DOHH2 (cell line): ENCODE data around the gene LAMTOR3.

ENCODE experiments used
- H3F3A ChIP-seq: fragments of 200-600 bp; sonication (generic), shearing (Covaris generic); 2 replicates; pipeline ENCODE4 v1.6.0; 2016; ENCODE audit warnings: antibody characterized with exemption, mild to moderate bottlenecking; ENCODE audit not compliant: control insufficient read depth, insufficient read depth
- H3K27ac ChIP-seq: fragments of 200-600 bp; sonication (generic); 2 replicates; pipeline ENCODE4 v1.5.1; 2014; ENCODE audit warnings: low read depth, mild to moderate bottlenecking, low read length, moderate library complexity
- H3K27me3 ChIP-seq: fragments of 200-600 bp; sonication (generic); 2 replicates; pipeline ENCODE4 v1.6.1; 2014; ENCODE audit warnings: mild to moderate bottlenecking, low read length, mixed read lengths; ENCODE audit not compliant: control insufficient read depth
- H3K36me3 ChIP-seq: fragments of 200-600 bp; sonication (generic); 2 replicates; pipeline ENCODE4 v1.6.1; 2014; ENCODE audit warnings: mild to moderate bottlenecking, low read length, moderate library complexity, mixed read lengths; ENCODE audit not compliant: control insufficient read depth
- H3K4me1 ChIP-seq: fragments of 200-600 bp; sonication (generic); 2 replicates; pipeline ENCODE4 v1.6.1; 2014; ENCODE audit warnings: mild to moderate bottlenecking, low read length, mixed read lengths; ENCODE audit not compliant: control insufficient read depth
- H3K4me2 ChIP-seq: fragments of 200-600 bp; sonication (generic); 2 replicates; pipeline ENCODE4 v1.6.0; 2014; ENCODE audit warnings: mild to moderate bottlenecking, low read length, moderate library complexity
- H3K4me3 ChIP-seq: fragments of 200-600 bp; sonication (generic); 2 replicates; pipeline ENCODE4 v1.5.1; 2014; ENCODE audit warnings: mild to moderate bottlenecking, low read length, mixed read lengths
- H3K79me2 ChIP-seq: fragments of 200-600 bp; sonication (generic); 2 replicates; pipeline ENCODE4 v1.6.1; 2014; ENCODE audit warnings: mild to moderate bottlenecking, low read length, mixed read lengths; ENCODE audit not compliant: control insufficient read depth
- H3K9me2 ChIP-seq: fragments of 200-600 bp; sonication (generic); replicated peaks from 2 replicates; pipeline ENCODE4 v1.6.1; 2014; ENCODE audit warnings: mild to moderate bottlenecking, low read length, mixed read lengths; ENCODE audit not compliant: control insufficient read depth
- H3K9me3 ChIP-seq: fragments of 200-600 bp; sonication (generic); 2 replicates; pipeline ENCODE4 v1.6.1; 2014; ENCODE audit warnings: antibody characterized with exemption, low read length, mixed read lengths; ENCODE audit not compliant: control insufficient read depth, insufficient read depth
- H4K20me1 ChIP-seq: fragments of 200-600 bp; sonication (generic); 2 replicates; pipeline ENCODE4 v1.6.0; 2014; ENCODE audit warnings: low read depth, mild to moderate bottlenecking, antibody characterized with exemption, low read length, moderate library complexity; ENCODE audit not compliant: control insufficient read depth, insufficient read depth
- EZH2phosphoT487 ChIP-seq: fragments of 200-600 bp; sonication (generic); IDR thresholded peaks from 2 replicates; pipeline ENCODE4 v1.6.1; 2017; ENCODE audit warnings: borderline replicate concordance, mild to moderate bottlenecking, antibody characterized with exemption, low read length, moderate library complexity, mixed read lengths
- TF ChIP-seq, protein P1 (sequence below): fragments of 200-600 bp; sonication (generic); IDR thresholded peaks from one replicate; pipeline ENCODE4 v1.5.1; 2014; ENCODE audit warnings: antibody characterized with exemption, mild to moderate bottlenecking, low read depth, low read length; ENCODE audit not compliant: poor library complexity, severe bottlenecking

The LAMTOR3 gene

DNA sequence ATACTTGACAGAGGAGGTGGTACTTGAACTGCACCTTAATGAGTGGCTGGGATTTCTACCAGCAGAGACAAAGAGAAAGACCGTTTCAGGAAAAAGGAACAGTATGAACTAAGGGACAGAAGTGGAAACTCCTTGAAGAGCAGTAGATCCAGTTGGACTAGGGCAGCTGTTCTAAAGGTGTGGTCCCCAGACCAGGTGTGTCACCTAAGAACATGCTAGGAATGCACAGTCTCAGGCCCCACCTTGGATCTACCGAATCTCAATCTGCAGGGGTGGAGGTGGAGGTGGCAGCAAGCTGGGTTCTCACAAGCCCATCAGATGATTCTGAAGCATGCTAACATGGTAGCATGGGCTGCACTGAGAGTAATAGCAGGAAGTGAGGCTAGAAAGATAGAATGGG lies 55.3 kb downstream of the LAMTOR3 start:
- H3K36me3 ChIP-seq: peaks cover 84% of the 10 kb centered on the region
- H3F3A ChIP-seq: peaks cover 4% of the 10 kb centered on the region; the same call in 1 of the 2 replicates
- no peak overlapping the region for H3K27ac ChIP-seq
- H3K4me3 ChIP-seq: no peak overlapping the region
- peaks cover 8% of the 10 kb centered on the region; the same call in 1 of the 2 replicates for H4K20me1 ChIP-seq
- H3K4me2 ChIP-seq: no peak overlapping the region
- H3K79me2 ChIP-seq: peaks cover 18% of the 10 kb centered on the region
- peaks cover 12% of the 10 kb centered on the region for H3K4me1 ChIP-seq
- no peak for TF ChIP-seq EZH2phosphoT487
- TF ChIP-seq, protein P1, sequence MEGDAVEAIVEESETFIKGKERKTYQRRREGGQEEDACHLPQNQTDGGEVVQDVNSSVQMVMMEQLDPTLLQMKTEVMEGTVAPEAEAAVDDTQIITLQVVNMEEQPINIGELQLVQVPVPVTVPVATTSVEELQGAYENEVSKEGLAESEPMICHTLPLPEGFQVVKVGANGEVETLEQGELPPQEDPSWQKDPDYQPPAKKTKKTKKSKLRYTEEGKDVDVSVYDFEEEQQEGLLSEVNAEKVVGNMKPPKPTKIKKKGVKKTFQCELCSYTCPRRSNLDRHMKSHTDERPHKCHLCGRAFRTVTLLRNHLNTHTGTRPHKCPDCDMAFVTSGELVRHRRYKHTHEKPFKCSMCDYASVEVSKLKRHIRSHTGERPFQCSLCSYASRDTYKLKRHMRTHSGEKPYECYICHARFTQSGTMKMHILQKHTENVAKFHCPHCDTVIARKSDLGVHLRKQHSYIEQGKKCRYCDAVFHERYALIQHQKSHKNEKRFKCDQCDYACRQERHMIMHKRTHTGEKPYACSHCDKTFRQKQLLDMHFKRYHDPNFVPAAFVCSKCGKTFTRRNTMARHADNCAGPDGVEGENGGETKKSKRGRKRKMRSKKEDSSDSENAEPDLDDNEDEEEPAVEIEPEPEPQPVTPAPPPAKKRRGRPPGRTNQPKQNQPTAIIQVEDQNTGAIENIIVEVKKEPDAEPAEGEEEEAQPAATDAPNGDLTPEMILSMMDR: no peak
- H3K9me3 ChIP-seq: no peaks in the 10 kb centered on the region
- H3K27me3 ChIP-seq: no peaks in the 10 kb centered on the region
- no peaks in the 10 kb centered on the region for H3K9me2 ChIP-seq

DNA sequence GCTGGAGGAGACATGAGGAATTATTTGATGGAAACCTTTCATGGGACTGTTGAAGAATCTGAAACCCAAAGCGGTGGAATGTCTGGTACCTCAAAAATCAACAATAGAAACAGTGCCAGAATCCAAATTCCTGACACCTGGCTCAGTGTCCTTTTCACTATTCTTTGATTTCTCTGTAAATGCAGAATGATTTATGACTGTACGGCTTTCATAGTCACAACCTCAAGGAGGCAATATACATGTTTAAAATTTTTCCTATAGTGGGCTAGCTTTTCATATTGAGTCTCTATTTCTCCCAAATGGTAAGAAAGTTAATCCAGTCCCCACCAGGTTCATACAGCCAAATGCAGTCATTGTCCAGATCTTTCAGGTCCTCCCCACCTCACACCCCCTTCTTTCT lies 58.3 kb downstream of the LAMTOR3 start:
- Histone ChIP-seq H4K20me1 (peaks cover 8% of the 10 kb centered on the region; the same call in 1 of the 2 replicates), H3K79me2 (peaks cover 45% of the 10 kb centered on the region)

DNA sequence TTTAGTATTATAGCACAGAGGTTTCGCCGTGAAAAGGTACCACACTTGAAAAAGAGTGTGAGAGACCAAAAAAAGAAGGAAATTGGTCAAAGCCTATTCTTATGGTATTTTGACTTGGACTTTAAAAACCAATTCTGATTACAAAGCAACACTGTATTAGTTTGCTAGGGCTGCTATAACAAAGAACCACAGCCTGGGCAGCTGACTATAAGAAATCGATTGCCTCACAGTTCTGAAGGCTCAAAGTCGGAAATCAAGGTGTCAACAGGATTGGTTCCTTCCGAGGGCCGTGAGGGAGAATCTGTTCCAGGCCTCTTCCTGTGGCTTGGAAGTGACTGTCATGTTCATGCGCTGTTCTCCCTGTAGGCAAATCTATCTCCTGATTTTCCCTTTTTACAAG lies 59.7 kb downstream of the LAMTOR3 start:
- Histone ChIP-seq H3K9me3 (no peaks in the 10 kb centered on the region), H3K79me2 (peaks cover 57% of the 10 kb centered on the region), H3K4me3 (no peak overlapping the region), H3K4me1 (no peaks in the 10 kb centered on the region), H3F3A (no peaks in the 10 kb centered on the region), H3K27ac (no peak overlapping the region), H3K9me2 (no peaks in the 10 kb centered on the region), H3K36me3 (peaks cover 60% of the 10 kb centered on the region), H3K27me3 (no peaks in the 10 kb centered on the region), H4K20me1 (peaks cover 8% of the 10 kb centered on the region; the same call in 1 of the 2 replicates), H3K4me2 (no peak overlapping the region)
- no peak for TF ChIP-seq EZH2phosphoT487
- TF ChIP-seq, protein P1: no peak

More for the DNA sequence above, 58.3 kb downstream of the LAMTOR3 start:
- Histone ChIP-seq H3K27me3 (no peaks in the 10 kb centered on the region), H3K9me3 (no peaks in the 10 kb centered on the region), H3F3A (peaks cover 4% of the 10 kb centered on the region; the same call in 1 of the 2 replicates), H3K4me1 (no peaks in the 10 kb centered on the region), H3K36me3 (peaks cover 68% of the 10 kb centered on the region), H3K9me2 (no peaks in the 10 kb centered on the region), H3K27ac (no peak overlapping the region), H3K4me2 (no peak overlapping the region), H3K4me3 (no peak overlapping the region)
- TF ChIP-seq, protein P1: no peak
- no peak for TF ChIP-seq EZH2phosphoT487

DNA sequence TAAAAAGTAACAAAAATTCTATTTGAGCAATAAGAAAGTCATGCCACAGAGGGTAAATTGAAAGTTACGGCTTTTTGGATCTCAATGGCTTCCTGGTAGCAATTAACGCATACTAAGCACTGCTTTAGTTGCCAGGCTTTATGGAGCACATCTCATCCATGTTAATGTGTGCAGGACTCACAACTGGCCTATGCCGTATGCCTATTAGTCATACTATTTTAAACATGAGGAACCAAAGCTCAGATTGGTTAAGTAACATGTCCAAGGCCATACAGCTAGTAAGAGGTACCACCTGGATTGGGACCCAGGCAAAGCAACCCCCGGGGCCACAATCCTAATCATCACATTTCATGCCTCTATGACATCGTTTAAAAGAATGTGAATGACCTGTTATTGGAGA lies 60.5 kb downstream of the LAMTOR3 start:
- Histone ChIP-seq H3K27ac (no peak overlapping the region), H3K4me3 (no peak overlapping the region), H3F3A (no peaks in the 10 kb centered on the region), H3K36me3 (peaks cover 54% of the 10 kb centered on the region), H3K9me2 (no peaks in the 10 kb centered on the region), H3K4me1 (no peaks in the 10 kb centered on the region), H3K27me3 (no peaks in the 10 kb centered on the region), H3K9me3 (no peaks in the 10 kb centered on the region), H4K20me1 (peaks cover 8% of the 10 kb centered on the region; the same call in 1 of the 2 replicates), H3K4me2 (no peak overlapping the region), H3K79me2 (peaks cover 64% of the 10 kb centered on the region)
- TF ChIP-seq, protein P1: no peak
- TF ChIP-seq EZH2phosphoT487: no peak
